Upper lobe of right lung (tissue), 1 donor: ENCODE results near the gene DUT. TPM values are rescaled to one million over a fixed set of nuclear protein-coding genes. Genes with fewer than 3 reads are reported as not detected.

ENCODE experiments used
- ATAC-seq: fragments of 200-7000 bp; cut with Tn5 transposase; one replicate; pipeline ENCODE4 v1.9.1; 2020; ENCODE audit warnings: mild to moderate bottlenecking, moderate library complexity
- DNase-seq: peaks from one replicate; pipeline ENCODE4 v3.0.0-alpha.2; 2020
- H3K27ac ChIP-seq: fragments of 200-600 bp; one replicate; pipeline ENCODE4 v1.8.0; 2022
- H3K27me3 ChIP-seq: fragments of 200-600 bp; one replicate; pipeline ENCODE4 v1.8.0; 2022; ENCODE audit warnings: mild to moderate bottlenecking
- H3K36me3 ChIP-seq: fragments of 200-600 bp; one replicate; pipeline ENCODE4 v1.8.0; 2022
- H3K4me1 ChIP-seq: fragments of 200-600 bp; one replicate; pipeline ENCODE4 v1.8.0; 2022
- H3K4me3 ChIP-seq: fragments of 200-600 bp; one replicate; pipeline ENCODE4 v1.8.0; 2022; ENCODE audit warnings: mild to moderate bottlenecking
- H3K9me3 ChIP-seq: fragments of 200-600 bp; one replicate; pipeline ENCODE4 v1.8.0; 2022
- CTCF ChIP-seq: fragments of 200-600 bp; IDR thresholded peaks from one replicate; pipeline ENCODE4 v1.8.0; 2022; ENCODE audit warnings: antibody characterized with exemption
- intact Hi-C: fragments of 100-400 bp; cut with DNase I; formaldehyde crosslinking; loops from one replicate; pipeline ENCODE4 v1.11.0; 2022
- total RNA-seq: library from RNA; stranded (reverse); fragmentation: NEBNext Ultra II Directional; extraction: Animal tissue kit (Norgen Biotek cat#: 25700); gene quantifications from one replicate; pipeline ENCODE4 v1.2.1, GENCODE V29; 2021
- donor health status: DM: no; HTN: yes; CAD: no; lungs with severe emphysema.

The DUT gene
- total RNA-seq, 1 donor from 2014 or later: 90.0 TPM

GRCh38 chr15:48289628-48290027 is 41.6 kb upstream of the DUT start:
- no peaks in the 10 kb centered on the region for H3K4me1 ChIP-seq
- TF ChIP-seq CTCF: no peak
- intact Hi-C loops: no loop called here
- no peaks in the 10 kb centered on the region for H3K36me3 ChIP-seq
- H3K4me3 ChIP-seq: no peak overlapping the region
- H3K9me3 ChIP-seq: no peaks in the 10 kb centered on the region
- DNase-seq (no peak), ATAC-seq (no peak)
- H3K27ac ChIP-seq: no peak overlapping the region
- no peaks in the 10 kb centered on the region for H3K27me3 ChIP-seq

- Histone ChIP-seq H3K4me1 (no peaks in the 10 kb centered on the region), H3K9me3 (no peaks in the 10 kb centered on the region), H3K36me3 (no peaks in the 10 kb centered on the region), H3K27me3 (peaks cover 6% of the 10 kb centered on the region), H3K4me3 (no peak overlapping the region), H3K27ac (no peak overlapping the region)
- intact Hi-C loops: no loop called here
- ATAC-seq (no peak), DNase-seq (no peak)
- TF ChIP-seq CTCF: no peak
Observed at GRCh38 chr15:48292458-48292857, 38.8 kb upstream of the DUT start.

GRCh38 chr15:48297668-48298067 is 33.6 kb upstream of the DUT start:
- ATAC-seq (no peak), DNase-seq (no peak)
- H3K27me3 ChIP-seq: peaks cover 6% of the 10 kb centered on the region
- H3K36me3 ChIP-seq: no peaks in the 10 kb centered on the region
- TF ChIP-seq CTCF: no peak
- H3K27ac ChIP-seq: no peak overlapping the region
- H3K4me1 ChIP-seq: no peaks in the 10 kb centered on the region
- intact Hi-C loops: no loop called here
- H3K9me3 ChIP-seq: no peaks in the 10 kb centered on the region
- no peak overlapping the region for H3K4me3 ChIP-seq

- no peak for ATAC-seq
- TF ChIP-seq CTCF: no peak
Observed at GRCh38 chr15:48298914-48299313, 32.3 kb upstream of the DUT start.

GRCh38 chr15:48300038-48300437 is 31.2 kb upstream of the DUT start:
- intact Hi-C loops: no loop called here
- Histone ChIP-seq H3K9me3 (no peaks in the 10 kb centered on the region), H3K4me3 (no peak overlapping the region), H3K36me3 (no peaks in the 10 kb centered on the region), H3K27ac (no peak overlapping the region), H3K27me3 (peaks cover 6% of the 10 kb centered on the region), H3K4me1 (no peaks in the 10 kb centered on the region)
- TF ChIP-seq CTCF: no peak
- DNase-seq (no peak), ATAC-seq (no peak)

More at GRCh38 chr15:48298914-48299313, 32.3 kb upstream of the DUT start:
- H3K9me3 ChIP-seq: no peaks in the 10 kb centered on the region
- no peak overlapping the region for H3K4me3 ChIP-seq
- peaks cover 6% of the 10 kb centered on the region for H3K27me3 ChIP-seq
- H3K27ac ChIP-seq: no peak overlapping the region
- H3K36me3 ChIP-seq: no peaks in the 10 kb centered on the region
- DNase-seq: no peak
- H3K4me1 ChIP-seq: no peaks in the 10 kb centered on the region
- intact Hi-C loops: no loop called here

- H3K27me3 ChIP-seq: no peaks in the 10 kb centered on the region
- DNase-seq (no peak), ATAC-seq (no peak)
- H3K27ac ChIP-seq: no peak overlapping the region
- TF ChIP-seq CTCF: no peak
- intact Hi-C loops: no loop called here
- H3K4me3 ChIP-seq: no peak overlapping the region
- no peaks in the 10 kb centered on the region for H3K4me1 ChIP-seq
- H3K9me3 ChIP-seq: no peaks in the 10 kb centered on the region
- H3K36me3 ChIP-seq: no peaks in the 10 kb centered on the region
Observed at GRCh38 chr15:48304398-48304797, 26.8 kb upstream of the DUT start.
